Measurements from ENCODE around the gene TAF6L. TPM values are rescaled to one million over a fixed set of nuclear protein-coding genes. Genes with fewer than 3 reads are reported as not detected.
A peak's percentile ranks its signal among the peaks of the same experiment; 100 is the strongest.

Gene TAF6L
- total and polyA plus RNA-seq, 9 of the 15 experiments (the other 6 are each of a cell fraction or from before 2014, with no cell fraction given): 0.04 to 45.5 (median 20.8) TPM

DNA sequence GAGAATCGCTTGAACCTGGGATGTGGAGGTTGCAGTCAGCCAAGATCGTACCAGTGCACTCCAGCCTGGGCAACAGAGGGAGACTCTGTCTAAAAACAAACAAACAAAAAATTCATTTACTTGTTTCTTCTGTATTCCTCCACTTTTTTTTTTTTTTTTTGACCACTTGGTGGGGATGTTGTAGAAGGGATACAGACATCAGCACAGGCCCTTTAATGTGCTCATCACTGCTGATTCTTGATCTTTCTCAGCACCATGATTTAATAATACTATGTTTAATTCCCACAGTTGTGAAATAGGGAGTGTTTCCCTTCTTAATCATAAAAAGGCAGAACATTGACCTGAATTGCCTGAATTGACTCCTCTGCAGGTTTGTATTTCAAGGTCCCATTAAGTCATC lies 38.4 kb upstream of the TAF6L start (continued):
- TF ChIP-seq, protein P1, sequence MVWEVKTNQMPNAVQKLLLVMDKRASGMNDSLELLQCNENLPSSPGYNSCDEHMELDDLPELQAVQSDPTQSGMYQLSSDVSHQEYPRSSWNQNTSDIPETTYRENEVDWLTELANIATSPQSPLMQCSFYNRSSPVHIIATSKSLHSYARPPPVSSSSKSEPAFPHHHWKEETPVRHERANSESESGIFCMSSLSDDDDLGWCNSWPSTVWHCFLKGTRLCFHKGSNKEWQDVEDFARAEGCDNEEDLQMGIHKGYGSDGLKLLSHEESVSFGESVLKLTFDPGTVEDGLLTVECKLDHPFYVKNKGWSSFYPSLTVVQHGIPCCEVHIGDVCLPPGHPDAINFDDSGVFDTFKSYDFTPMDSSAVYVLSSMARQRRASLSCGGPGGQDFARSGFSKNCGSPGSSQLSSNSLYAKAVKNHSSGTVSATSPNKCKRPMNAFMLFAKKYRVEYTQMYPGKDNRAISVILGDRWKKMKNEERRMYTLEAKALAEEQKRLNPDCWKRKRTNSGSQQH (CRISPR knock-in tag; IDR thresholded peaks at IDR 0.05): no peak
- TF ChIP-seq KLF13 (tag; IDR thresholded peaks at IDR 0.05; ENCODE audit: borderline replicate concordance, low read depth): no peak
- no peak for TF ChIP-seq ZNF589 (CRISPR knock-in tag; IDR thresholded peaks at IDR 0.05; ENCODE audit: low read depth)
- TF ChIP-seq, protein P2, sequence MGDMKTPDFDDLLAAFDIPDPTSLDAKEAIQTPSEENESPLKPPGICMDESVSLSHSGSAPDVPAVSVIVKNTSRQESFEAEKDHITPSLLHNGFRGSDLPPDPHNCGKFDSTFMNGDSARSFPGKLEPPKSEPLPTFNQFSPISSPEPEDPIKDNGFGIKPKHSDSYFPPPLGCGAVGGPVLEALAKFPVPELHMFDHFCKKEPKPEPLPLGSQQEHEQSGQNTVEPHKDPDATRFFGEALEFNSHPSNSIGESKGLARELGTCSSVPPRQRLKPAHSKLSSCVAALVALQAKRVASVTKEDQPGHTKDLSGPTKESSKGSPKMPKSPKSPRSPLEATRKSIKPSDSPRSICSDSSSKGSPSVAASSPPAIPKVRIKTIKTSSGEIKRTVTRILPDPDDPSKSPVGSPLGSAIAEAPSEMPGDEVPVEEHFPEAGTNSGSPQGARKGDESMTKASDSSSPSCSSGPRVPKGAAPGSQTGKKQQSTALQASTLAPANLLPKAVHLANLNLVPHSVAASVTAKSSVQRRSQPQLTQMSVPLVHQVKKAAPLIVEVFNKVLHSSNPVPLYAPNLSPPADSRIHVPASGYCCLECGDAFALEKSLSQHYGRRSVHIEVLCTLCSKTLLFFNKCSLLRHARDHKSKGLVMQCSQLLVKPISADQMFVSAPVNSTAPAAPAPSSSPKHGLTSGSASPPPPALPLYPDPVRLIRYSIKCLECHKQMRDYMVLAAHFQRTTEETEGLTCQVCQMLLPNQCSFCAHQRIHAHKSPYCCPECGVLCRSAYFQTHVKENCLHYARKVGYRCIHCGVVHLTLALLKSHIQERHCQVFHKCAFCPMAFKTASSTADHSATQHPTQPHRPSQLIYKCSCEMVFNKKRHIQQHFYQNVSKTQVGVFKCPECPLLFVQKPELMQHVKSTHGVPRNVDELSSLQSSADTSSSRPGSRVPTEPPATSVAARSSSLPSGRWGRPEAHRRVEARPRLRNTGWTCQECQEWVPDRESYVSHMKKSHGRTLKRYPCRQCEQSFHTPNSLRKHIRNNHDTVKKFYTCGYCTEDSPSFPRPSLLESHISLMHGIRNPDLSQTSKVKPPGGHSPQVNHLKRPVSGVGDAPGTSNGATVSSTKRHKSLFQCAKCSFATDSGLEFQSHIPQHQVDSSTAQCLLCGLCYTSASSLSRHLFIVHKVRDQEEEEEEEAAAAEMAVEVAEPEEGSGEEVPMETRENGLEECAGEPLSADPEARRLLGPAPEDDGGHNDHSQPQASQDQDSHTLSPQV (IDR thresholded peaks at IDR 0.05): no peak
- TF ChIP-seq, protein P3, sequence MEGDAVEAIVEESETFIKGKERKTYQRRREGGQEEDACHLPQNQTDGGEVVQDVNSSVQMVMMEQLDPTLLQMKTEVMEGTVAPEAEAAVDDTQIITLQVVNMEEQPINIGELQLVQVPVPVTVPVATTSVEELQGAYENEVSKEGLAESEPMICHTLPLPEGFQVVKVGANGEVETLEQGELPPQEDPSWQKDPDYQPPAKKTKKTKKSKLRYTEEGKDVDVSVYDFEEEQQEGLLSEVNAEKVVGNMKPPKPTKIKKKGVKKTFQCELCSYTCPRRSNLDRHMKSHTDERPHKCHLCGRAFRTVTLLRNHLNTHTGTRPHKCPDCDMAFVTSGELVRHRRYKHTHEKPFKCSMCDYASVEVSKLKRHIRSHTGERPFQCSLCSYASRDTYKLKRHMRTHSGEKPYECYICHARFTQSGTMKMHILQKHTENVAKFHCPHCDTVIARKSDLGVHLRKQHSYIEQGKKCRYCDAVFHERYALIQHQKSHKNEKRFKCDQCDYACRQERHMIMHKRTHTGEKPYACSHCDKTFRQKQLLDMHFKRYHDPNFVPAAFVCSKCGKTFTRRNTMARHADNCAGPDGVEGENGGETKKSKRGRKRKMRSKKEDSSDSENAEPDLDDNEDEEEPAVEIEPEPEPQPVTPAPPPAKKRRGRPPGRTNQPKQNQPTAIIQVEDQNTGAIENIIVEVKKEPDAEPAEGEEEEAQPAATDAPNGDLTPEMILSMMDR (IDR thresholded peaks at IDR 0.05 in 2 of 3, conservative IDR thresholded peaks at IDR 0.05 in 1 of 3; ENCODE audit: insufficient read depth in 2 of 3, low read depth in 1 of 3, low read length in 3 of 3): peak; percentile 22 to 57 (median 37); a peak in 3 of 6 replicates
- TF ChIP-seq ZNF133 (CRISPR knock-in tag; IDR thresholded peaks at IDR 0.05): no peak
- TF ChIP-seq, protein P4, sequence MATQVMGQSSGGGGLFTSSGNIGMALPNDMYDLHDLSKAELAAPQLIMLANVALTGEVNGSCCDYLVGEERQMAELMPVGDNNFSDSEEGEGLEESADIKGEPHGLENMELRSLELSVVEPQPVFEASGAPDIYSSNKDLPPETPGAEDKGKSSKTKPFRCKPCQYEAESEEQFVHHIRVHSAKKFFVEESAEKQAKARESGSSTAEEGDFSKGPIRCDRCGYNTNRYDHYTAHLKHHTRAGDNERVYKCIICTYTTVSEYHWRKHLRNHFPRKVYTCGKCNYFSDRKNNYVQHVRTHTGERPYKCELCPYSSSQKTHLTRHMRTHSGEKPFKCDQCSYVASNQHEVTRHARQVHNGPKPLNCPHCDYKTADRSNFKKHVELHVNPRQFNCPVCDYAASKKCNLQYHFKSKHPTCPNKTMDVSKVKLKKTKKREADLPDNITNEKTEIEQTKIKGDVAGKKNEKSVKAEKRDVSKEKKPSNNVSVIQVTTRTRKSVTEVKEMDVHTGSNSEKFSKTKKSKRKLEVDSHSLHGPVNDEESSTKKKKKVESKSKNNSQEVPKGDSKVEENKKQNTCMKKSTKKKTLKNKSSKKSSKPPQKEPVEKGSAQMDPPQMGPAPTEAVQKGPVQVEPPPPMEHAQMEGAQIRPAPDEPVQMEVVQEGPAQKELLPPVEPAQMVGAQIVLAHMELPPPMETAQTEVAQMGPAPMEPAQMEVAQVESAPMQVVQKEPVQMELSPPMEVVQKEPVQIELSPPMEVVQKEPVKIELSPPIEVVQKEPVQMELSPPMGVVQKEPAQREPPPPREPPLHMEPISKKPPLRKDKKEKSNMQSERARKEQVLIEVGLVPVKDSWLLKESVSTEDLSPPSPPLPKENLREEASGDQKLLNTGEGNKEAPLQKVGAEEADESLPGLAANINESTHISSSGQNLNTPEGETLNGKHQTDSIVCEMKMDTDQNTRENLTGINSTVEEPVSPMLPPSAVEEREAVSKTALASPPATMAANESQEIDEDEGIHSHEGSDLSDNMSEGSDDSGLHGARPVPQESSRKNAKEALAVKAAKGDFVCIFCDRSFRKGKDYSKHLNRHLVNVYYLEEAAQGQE (IDR thresholded peaks at IDR 0.05; ENCODE audit: borderline replicate concordance): peak; percentile 38; the same call in 1 of the 2 replicates
- TF ChIP-seq, protein P4 (CRISPR knock-in tag; IDR thresholded peaks at IDR 0.05; ENCODE audit: low read depth): no peak
